Cardiac muscle cell (in vitro differentiated cells and primary cell): ENCODE data around the gene AFTPH. TPM values are rescaled to one million over a fixed set of nuclear protein-coding genes. Genes with fewer than 3 reads are reported as not detected.

Source experiments
- DNase-seq, 2 donors: peaks; one replicate each; pipeline versions ENCODE4 v3.0.0 to v3.0.0-alpha.2; 2010 to 2017; ENCODE audit warnings: low read depth in 1 of 2, low spot score in 1 of 2
- H3K27ac ChIP-seq: fragments of 200-600 bp; sonication (generic); 2 replicates; pipeline ENCODE4 v1.5.1; 2016
- H3K27me3 ChIP-seq: fragments of 200-600 bp; sonication (generic); 2 replicates; pipeline ENCODE4 v1.6.0; 2016; ENCODE audit warnings: control low read depth
- H3K36me3 ChIP-seq: fragments of 200-600 bp; sonication (generic); 2 replicates; pipeline ENCODE4 v1.5.1; 2016; ENCODE audit warnings: control low read depth
- H3K4me1 ChIP-seq: fragments of 200-600 bp; sonication (generic); 2 replicates; pipeline ENCODE4 v1.8.1; 2017; ENCODE audit warnings: low read depth, mild to moderate bottlenecking, mixed run types
- H3K4me3 ChIP-seq: fragments of 200-600 bp; sonication (generic); 2 replicates; pipeline ENCODE4 v1.5.1; 2016; ENCODE audit warnings: mild to moderate bottlenecking
- H3K9me3 ChIP-seq: fragments of 200-600 bp; sonication (generic); 2 replicates; pipeline ENCODE4 v1.5.1; 2017; ENCODE audit warnings: low read depth, mild to moderate bottlenecking, control low read depth
- CTCF ChIP-seq: IDR thresholded peaks from 2 replicates; pipeline ENCODE4 v1.5.1; 2012; ENCODE audit warnings: low read depth, mild to moderate bottlenecking, low read length
- polyA plus RNA-seq: library from polyadenylated mRNA; unstranded; fragments of >200 nt; fragmentation: Nextera tagmentation; extraction: Ambion mirVana; gene quantifications from 2 replicates; pipeline ENCODE4 v1.2.1, GENCODE V29; 2016
- total RNA-seq: library from RNA; depleted of rRNA; stranded (reverse); fragments of >200 nt; gene quantifications from 2 replicates; pipeline ENCODE4 v1.2.3, GENCODE V29; 2016

The AFTPH gene
- total and polyA plus RNA-seq, 2 experiments from 2014 or later = 7.1 to 18.5 TPM

- H3K27ac ChIP-seq = no peak overlapping the region
- DNase-seq = no peak
- no peaks in the 10 kb centered on the region for H3K36me3 ChIP-seq
- no peak overlapping the region for H3K4me3 ChIP-seq
- peaks cover 6% of the 10 kb centered on the region for H3K4me1 ChIP-seq
- TF ChIP-seq CTCF = no peak
- H3K27me3 ChIP-seq = no peaks in the 10 kb centered on the region
- H3K9me3 ChIP-seq = no peaks in the 10 kb centered on the region
These were observed 81.9 kb downstream of the AFTPH start for GRCh38 chr2:64605991-64606478.

- TF ChIP-seq CTCF = no peak
- peaks cover 6% of the 10 kb centered on the region for H3K4me1 ChIP-seq
- H3K27me3 ChIP-seq = no peaks in the 10 kb centered on the region
- H3K9me3 ChIP-seq = no peaks in the 10 kb centered on the region
- H3K4me3 ChIP-seq = no peak overlapping the region
- DNase-seq = peak; percentile 45 to 88
- H3K27ac ChIP-seq = no peak overlapping the region
- no peaks in the 10 kb centered on the region for H3K36me3 ChIP-seq
These were observed 82.6 kb downstream of the AFTPH start for GRCh38 chr2:64606479-64607363.

- no peak overlapping the region for H3K4me3 ChIP-seq
- H3K4me1 ChIP-seq = peaks cover 6% of the 10 kb centered on the region
- no peaks in the 10 kb centered on the region for H3K36me3 ChIP-seq
- DNase-seq = no peak
- H3K9me3 ChIP-seq = no peaks in the 10 kb centered on the region
- H3K27me3 ChIP-seq = no peaks in the 10 kb centered on the region
- TF ChIP-seq CTCF = no peak
- H3K27ac ChIP-seq = no peak overlapping the region
These were observed 83.5 kb downstream of the AFTPH start for GRCh38 chr2:64607381-64608304.

GRCh38 chr2:64608867-64609226, 84.7 kb downstream of the AFTPH start:
- no peak for DNase-seq
- Histone ChIP-seq H3K27me3 (no peaks in the 10 kb centered on the region), H3K4me3 (peak overlapping the region; percentile 11), H3K36me3 (no peaks in the 10 kb centered on the region), H3K27ac (no peak overlapping the region), H3K9me3 (no peaks in the 10 kb centered on the region), H3K4me1 (peaks cover 6% of the 10 kb centered on the region)
- no peak for TF ChIP-seq CTCF

GRCh38 chr2:64609227-64609941, 85.3 kb downstream of the AFTPH start:
- H3K4me3 ChIP-seq = peak overlapping the region; percentile 26
- H3K36me3 ChIP-seq = no peaks in the 10 kb centered on the region
- peak; percentile 62 to 75 for DNase-seq
- peaks cover 6% of the 10 kb centered on the region for H3K4me1 ChIP-seq
- TF ChIP-seq CTCF = no peak
- no peaks in the 10 kb centered on the region for H3K27me3 ChIP-seq
- no peak overlapping the region for H3K27ac ChIP-seq
- H3K9me3 ChIP-seq = no peaks in the 10 kb centered on the region
